ENCODE data around the gene POLR2E. TPM values are rescaled to one million over a fixed set of nuclear protein-coding genes. Genes with fewer than 3 reads are reported as not detected.

Gene POLR2E
- polyA plus RNA-seq, 1 of the 3 experiments (the other 2 are of a cell fraction): 283 TPM

- H3K4me3 ChIP-seq (ENCODE audit: low read depth in 2 of 2, low read length in 1 of 2): no peak overlapping the region
- no peak overlapping the region for H3K9ac ChIP-seq
- DNase-seq: peak; percentile 64
- no peaks in the 10 kb centered on the region for H3K79me2 ChIP-seq (ENCODE audit: insufficient read depth)
- peaks cover 0 to 20% of the 10 kb centered on the region in 2 experiments; a peak in 1 of 4 replicates for H3K4me1 ChIP-seq (ENCODE audit: control insufficient read depth in 1 of 2, insufficient read depth in 2 of 2, low read depth in 1 of 2, low read length in 1 of 2)
- ChIA-PET CTCF (no interaction called here), POLR2A (no interaction called here)
- H3F3A ChIP-seq (replicated peaks; ENCODE audit: insufficient read depth): peaks cover 7% of the 10 kb centered on the region
- H3K4me2 ChIP-seq: no peak overlapping the region
- peaks cover 10% of the 10 kb centered on the region; the same call in 1 of the 2 replicates for H3K27me3 ChIP-seq (ENCODE audit: insufficient read depth)
- H3K36me3 ChIP-seq (replicated peaks in 1 of 2; ENCODE audit: control insufficient read depth in 1 of 2, insufficient read depth in 2 of 2, low read length in 1 of 2): no peaks in the 10 kb centered on the region
- H3K9me2 ChIP-seq: no peaks in the 10 kb centered on the region
- H2AFZ ChIP-seq (ENCODE audit: low read depth): no peak overlapping the region
- H3K9me3 ChIP-seq: no peaks in the 10 kb centered on the region
- H3K27ac ChIP-seq (ENCODE audit: low read depth in 2 of 2, low read length in 1 of 2): no peak overlapping the region
- WGBS (ENCODE audit: low lambda C conversion rate): 85% methylated on average over 27 of the region's 37 CpGs
- TF ChIP-seq TEAD4 (IDR thresholded peaks at IDR 0.05; ENCODE audit: borderline replicate concordance, insufficient read depth): no peak
- no peak for TF ChIP-seq RFX5 (IDR thresholded peaks at IDR 0.05; ENCODE audit: low read length)
- H4K20me1 ChIP-seq (ENCODE audit: insufficient read depth): no peaks in the 10 kb centered on the region
Observed at GRCh38 chr19:1063030-1063908, 31.9 kb downstream of the POLR2E start.

GRCh38 chr19:1062387-1063029, 32.7 kb downstream of the POLR2E start:
- no peak overlapping the region for H2AFZ ChIP-seq (ENCODE audit: low read depth)
- no peaks in the 10 kb centered on the region for H3K36me3 ChIP-seq (replicated peaks in 1 of 2; ENCODE audit: control insufficient read depth in 1 of 2, insufficient read depth in 2 of 2, low read length in 1 of 2)
- no peak overlapping the region for H3K9ac ChIP-seq
- H3K4me3 ChIP-seq (ENCODE audit: low read depth in 2 of 2, low read length in 1 of 2): no peak overlapping the region
- no peaks in the 10 kb centered on the region for H3K9me2 ChIP-seq
- peaks cover 0 to 18% of the 10 kb centered on the region in 2 experiments; a peak in 1 of 4 replicates for H3K4me1 ChIP-seq (ENCODE audit: control insufficient read depth in 1 of 2, insufficient read depth in 2 of 2, low read depth in 1 of 2, low read length in 1 of 2)
- H3K4me2 ChIP-seq: no peak overlapping the region
- no peak overlapping the region for H3K27ac ChIP-seq (ENCODE audit: low read depth in 2 of 2, low read length in 1 of 2)
- no peaks in the 10 kb centered on the region for H4K20me1 ChIP-seq (ENCODE audit: insufficient read depth)
- peaks cover 2% of the 10 kb centered on the region; the same call in 1 of the 2 replicates for H3K27me3 ChIP-seq (ENCODE audit: insufficient read depth)
- WGBS (ENCODE audit: low lambda C conversion rate): 86% methylated on average over 17 of the region's 17 CpGs
- TF ChIP-seq ZBTB33 (IDR thresholded peaks at IDR 0.05; ENCODE audit: borderline replicate concordance, low read depth) (no peak), GABPA (IDR thresholded peaks at IDR 0.05; ENCODE audit: low read depth) (no peak), MAX (IDR thresholded peaks at IDR 0.05; ENCODE audit: low read depth) (no peak), MEF2A (IDR thresholded peaks at IDR 0.05; ENCODE audit: borderline replicate concordance, low read depth) (no peak), PBX3 (IDR thresholded peaks at IDR 0.05) (no peak), NFIC (IDR thresholded peaks at IDR 0.05; ENCODE audit: borderline replicate concordance) (no peak), GATA2 (CRISPR knock-in tag; IDR thresholded peaks at IDR 0.05) (no peak), USF2 (IDR thresholded peaks at IDR 0.05; ENCODE audit: borderline replicate concordance, low read depth, low read length) (no peak), EP300 (IDR thresholded peaks at IDR 0.05; ENCODE audit: borderline replicate concordance in 1 of 2, low read depth in 1 of 2, low read length in 1 of 2) (no peak), FOXM1 (IDR thresholded peaks at IDR 0.05; ENCODE audit: low read depth) (no peak), RFX5 (IDR thresholded peaks at IDR 0.05; ENCODE audit: low read length) (no peak), EZH2phosphoT487 (IDR thresholded peaks at IDR 0.05; ENCODE audit: borderline replicate concordance, low read depth) (no peak), TCF12 (IDR thresholded peaks at IDR 0.05) (no peak)
- ChIA-PET CTCF (no interaction called here), POLR2A (no interaction called here)
- peak; percentile 59 for DNase-seq
- H3F3A ChIP-seq (replicated peaks; ENCODE audit: insufficient read depth): peaks cover 7% of the 10 kb centered on the region
- peaks cover 3% of the 10 kb centered on the region; the same call in 1 of the 2 replicates for H3K9me3 ChIP-seq
- H3K79me2 ChIP-seq (ENCODE audit: insufficient read depth): no peaks in the 10 kb centered on the region
